HepG2 (cell line): ENCODE data around the gene TDRD9. TPM values are rescaled to one million over a fixed set of nuclear protein-coding genes. Genes with fewer than 3 reads are reported as not detected.

Source experiments
- CHCHD3 ChIP-seq: sonication (generic); formaldehyde crosslinking; IDR thresholded peaks from 2 replicates; pipeline ENCODE4 v1.8.0; 2022; ENCODE audit warnings: mild to moderate bottlenecking, missing genetic modification reagents, moderate library complexity
- CTCF ChIP-seq: sonication (generic); formaldehyde crosslinking; IDR thresholded peaks from 2 replicates; pipeline ENCODE4 v1.5.0; 2020; ENCODE audit warnings: mild to moderate bottlenecking, missing genetic modification reagents, moderate library complexity
- FOXA3 ChIP-seq: IDR thresholded peaks from 2 replicates; pipeline ENCODE4 v1.6.1; 2016; ENCODE audit warnings: missing genetic modification reagents, missing compliant biosample characterization
- HOXA3 ChIP-seq: sonication (generic); formaldehyde crosslinking; IDR thresholded peaks from 2 replicates; pipeline ENCODE4 v1.5.0; 2020; ENCODE audit warnings: missing genetic modification reagents
- IRF9 ChIP-seq: sonication (generic); formaldehyde crosslinking; IDR thresholded peaks from 2 replicates; pipeline ENCODE4 v1.8.0; 2022; ENCODE audit warnings: missing genetic modification reagents, mild to moderate bottlenecking, borderline replicate concordance
- MBNL3 ChIP-seq: fragments of 250-450 bp; sonication (Bioruptor Pico); conservative IDR thresholded peaks from 2 replicates; pipeline ENCODE4 v1.8.0; 2022; ENCODE audit warnings: mild to moderate bottlenecking, inconsistent platforms
- NFKBIZ ChIP-seq: IDR thresholded peaks from 2 replicates; pipeline ENCODE4 v1.6.1; 2018; ENCODE audit warnings: missing genetic modification reagents, missing compliant biosample characterization
- PCBP1 ChIP-seq: fragments of 200-400 bp; formaldehyde crosslinking; IDR thresholded peaks from 2 replicates; pipeline ENCODE4 v1.6.1; 2017; ENCODE audit warnings: mild to moderate bottlenecking, low read depth, low read length, borderline replicate concordance
- PHF21A ChIP-seq: sonication (generic); formaldehyde crosslinking; IDR thresholded peaks from 2 replicates; pipeline ENCODE4 v1.5.0; 2020; ENCODE audit warnings: mild to moderate bottlenecking, missing genetic modification reagents
- RBAK ChIP-seq: sonication (generic); formaldehyde crosslinking; IDR thresholded peaks from 2 replicates; pipeline ENCODE4 v1.5.1; 2020; ENCODE audit warnings: mild to moderate bottlenecking, missing genetic modification reagents
- SALL2 ChIP-seq: sonication (generic); formaldehyde crosslinking; IDR thresholded peaks from 2 replicates; pipeline ENCODE4 v1.8.1; 2023; ENCODE audit warnings: mild to moderate bottlenecking, missing genetic modification reagents, inconsistent platforms
- SMC3 ChIP-seq: IDR thresholded peaks from 2 replicates; pipeline ENCODE4 v1.6.1; 2011; ENCODE audit warnings: low read length, improper control_type of control experiment
- SNAPC5 ChIP-seq: sonication (generic); formaldehyde crosslinking; IDR thresholded peaks from 2 replicates; pipeline ENCODE4 v1.8.1; 2023; ENCODE audit warnings: mild to moderate bottlenecking, missing genetic modification reagents, borderline replicate concordance
- TFDP2 ChIP-seq: sonication (generic); formaldehyde crosslinking; IDR thresholded peaks from 2 replicates; pipeline ENCODE4 v1.4.0; 2020; ENCODE audit warnings: missing genetic modification reagents
- TIGD3 ChIP-seq: sonication (generic); formaldehyde crosslinking; IDR thresholded peaks from 2 replicates; pipeline ENCODE4 v1.5.1; 2020; ENCODE audit warnings: mild to moderate bottlenecking, missing genetic modification reagents, borderline replicate concordance
- TOE1 ChIP-seq: sonication (generic); formaldehyde crosslinking; IDR thresholded peaks from 2 replicates; pipeline ENCODE4 v1.4.0; 2020; ENCODE audit warnings: mild to moderate bottlenecking, missing genetic modification reagents
- U2AF1 ChIP-seq: fragments of 200-400 bp; formaldehyde crosslinking; optimal IDR thresholded peaks from 2 replicates; pipeline ENCODE3; 2017; ENCODE audit warnings: mild to moderate bottlenecking, low read depth, low read length
- YEATS2 ChIP-seq: sonication (generic); formaldehyde crosslinking; IDR thresholded peaks from 2 replicates; pipeline ENCODE4 v1.4.0; 2020; ENCODE audit warnings: missing genetic modification reagents, borderline replicate concordance
- ZFAT ChIP-seq: sonication (generic); formaldehyde crosslinking; conservative IDR thresholded peaks from 2 replicates; pipeline ENCODE4 v1.8.1; 2023; ENCODE audit warnings: missing genetic modification reagents, inconsistent platforms
- ZNF205 ChIP-seq: IDR thresholded peaks from 2 replicates; pipeline ENCODE4 v1.6.1; 2018; ENCODE audit warnings: missing biosample characterization, missing genetic modification reagents
- ZNF264 ChIP-seq: sonication (generic); formaldehyde crosslinking; IDR thresholded peaks from 2 replicates; pipeline ENCODE4 v1.4.0; 2020; ENCODE audit warnings: missing genetic modification reagents
- ZNF740 ChIP-seq: sonication (generic); formaldehyde crosslinking; IDR thresholded peaks from 2 replicates; pipeline ENCODE4 v1.4.0; 2020; ENCODE audit warnings: missing genetic modification reagents
- ZNF768 ChIP-seq: sonication (generic); formaldehyde crosslinking; IDR thresholded peaks from 2 replicates; pipeline ENCODE4 v1.4.0; 2020; ENCODE audit warnings: missing genetic modification reagents
- ZSCAN12 ChIP-seq: sonication (generic); formaldehyde crosslinking; IDR thresholded peaks from 2 replicates; pipeline ENCODE4 v1.9.0; 2021; ENCODE audit warnings: mild to moderate bottlenecking, missing genetic modification reagents
- polyA plus RNA-seq, 8 experiments: library from polyadenylated mRNA; depleted of rRNA in 3 of 8; stranded (reverse) in 7 of 8; unstranded in 1 of 8; fragments of >200 nt; fragmentation: Illumina TruSeq in 4 of 8; extraction: Trizol in 4 of 8; gene quantifications; 2 replicates each; pipeline versions ENCODE4 v1.2.1 to v1.2.3, GENCODE V29; 2011 to 2016; ENCODE audit warnings: low read depth in 4 of 8, missing spikeins in 1 of 8, mixed read lengths in 1 of 8; ENCODE audit not compliant: insufficient read depth in 1 of 8
- total RNA-seq, 5 experiments: library from RNA; depleted of rRNA; stranded (reverse); fragments of >200 nt; fragmentation: Illumina TruSeq; extraction: Trizol; gene quantifications; 2 replicates each; pipeline ENCODE4 v1.2.3, GENCODE V29; 2016; ENCODE audit warnings: low read depth in 1 of 5

TDRD9 gene
- total and polyA plus RNA-seq, 2 of the 13 experiments (the other 11 are each of a cell fraction or from before 2014, with no cell fraction given): not detected

- peak; percentile 85 for TF ChIP-seq IRF9 (CRISPR knock-in tag)
- TF ChIP-seq ZFAT (CRISPR knock-in tag): no peak
- TF ChIP-seq MBNL3: no peak
- TF ChIP-seq CTCF: 0 out of 2 replicates have a peak, but pooled peaks have one; percentile 5
- peak; percentile 15 for TF ChIP-seq U2AF1
- TF ChIP-seq RBAK (CRISPR knock-in tag): no peak; the same call in 1 of the 2 replicates
- no peak for TF ChIP-seq ZNF740 (CRISPR knock-in tag)
- peak; percentile 88; the same call in 1 of the 2 replicates for TF ChIP-seq TIGD3 (CRISPR knock-in tag)
- TF ChIP-seq TOE1 (CRISPR knock-in tag): no peak
- 0 out of 2 replicates have a peak, but pooled peaks have one; percentile 72 for TF ChIP-seq ZNF205
- TF ChIP-seq FOXA3 (CRISPR knock-in tag): peak; percentile 73
- TF ChIP-seq YEATS2 (CRISPR knock-in tag): no peak; the same call in 1 of the 2 replicates
- peak; percentile 89 for TF ChIP-seq PHF21A
- no peak for TF ChIP-seq ZSCAN12 (CRISPR knock-in tag)
- TF ChIP-seq ZNF768: peak; percentile 71; the same call in 1 of the 2 replicates
- peak; percentile 79; the same call in 1 of the 2 replicates for TF ChIP-seq ZNF264 (CRISPR knock-in tag)
- 0 out of 2 replicates have a peak, but pooled peaks have one; percentile 62 for TF ChIP-seq PCBP1
- TF ChIP-seq NFKBIZ (CRISPR knock-in tag): no peak; the same call in 1 of the 2 replicates
- TF ChIP-seq CHCHD3 (CRISPR knock-in tag): no peak
- no peak; the same call in 1 of the 2 replicates for TF ChIP-seq SALL2
- TF ChIP-seq HOXA3 (CRISPR knock-in tag): peak; percentile 82
- TF ChIP-seq SMC3: no peak
- no peak for TF ChIP-seq TFDP2 (CRISPR knock-in tag)
- TF ChIP-seq SNAPC5 (CRISPR knock-in tag): no peak
These were observed 48.5 kb upstream of the TDRD9 start (continued) for GRCh38 chr14:103879570-103880347.
